Upper lobe of right lung (tissue), 1 donor: ENCODE data around the gene CGB2. TPM values are rescaled to one million over a fixed set of nuclear protein-coding genes. Genes with fewer than 3 reads are reported as not detected.

Experiments used
- ATAC-seq: fragments of 200-7000 bp; cut with Tn5 transposase; one replicate; pipeline ENCODE4 v1.9.1; 2020; ENCODE audit warnings: mild to moderate bottlenecking, moderate library complexity
- DNase-seq: peaks from one replicate; pipeline ENCODE4 v3.0.0-alpha.2; 2020
- H3K27ac ChIP-seq: fragments of 200-600 bp; one replicate; pipeline ENCODE4 v1.8.0; 2022
- H3K27me3 ChIP-seq: fragments of 200-600 bp; one replicate; pipeline ENCODE4 v1.8.0; 2022; ENCODE audit warnings: mild to moderate bottlenecking
- H3K36me3 ChIP-seq: fragments of 200-600 bp; one replicate; pipeline ENCODE4 v1.8.0; 2022
- H3K4me1 ChIP-seq: fragments of 200-600 bp; one replicate; pipeline ENCODE4 v1.8.0; 2022
- H3K4me3 ChIP-seq: fragments of 200-600 bp; one replicate; pipeline ENCODE4 v1.8.0; 2022; ENCODE audit warnings: mild to moderate bottlenecking
- H3K9me3 ChIP-seq: fragments of 200-600 bp; one replicate; pipeline ENCODE4 v1.8.0; 2022
- CTCF ChIP-seq: fragments of 200-600 bp; IDR thresholded peaks from one replicate; pipeline ENCODE4 v1.8.0; 2022; ENCODE audit warnings: antibody characterized with exemption
- intact Hi-C: fragments of 100-400 bp; cut with DNase I; formaldehyde crosslinking; loops from one replicate; pipeline ENCODE4 v1.11.0; 2022
- total RNA-seq: library from RNA; stranded (reverse); fragmentation: NEBNext Ultra II Directional; extraction: Animal tissue kit (Norgen Biotek cat#: 25700); gene quantifications from one replicate; pipeline ENCODE4 v1.2.1, GENCODE V29; 2021
- donor health status: DM: no; HTN: yes; CAD: no; lungs with severe emphysema.

CGB2 gene
- total RNA-seq, 1 donor from 2014 or later: not detected

GRCh38 chr19:48992581-48993174 lies 39.0 kb upstream of the CGB2 start:
- Histone ChIP-seq H3K9me3 (no peaks in the 10 kb centered on the region), H3K36me3 (peaks cover 8% of the 10 kb centered on the region), H3K27me3 (no peaks in the 10 kb centered on the region), H3K4me3 (peak overlapping the region; percentile 80), H3K4me1 (peaks cover 20% of the 10 kb centered on the region), H3K27ac (peak overlapping the region; percentile 95)
- peak; percentile 5 for ATAC-seq
- DNase-seq: peak; percentile 78
- intact Hi-C loops: no loop called here
- no peak for TF ChIP-seq CTCF

GRCh38 chr19:48993175-48994034 lies 38.3 kb upstream of the CGB2 start, which contains the start of the genes GYS1 and RUVBL2:
GYS1 (minus strand) TSS chr19:48993309; CDS start chr19:48993112, 197 bp downstream.
RUVBL2 (plus strand) TSS chr19:48993887; CDS start chr19:48993912, 25 bp downstream.
- Histone ChIP-seq H3K36me3 (peaks cover 3% of the 10 kb centered on the region), H3K4me1 (peaks cover 20% of the 10 kb centered on the region), H3K27me3 (no peaks in the 10 kb centered on the region), H3K27ac (peak within 1 kb of the TSS; percentile 95), H3K4me3 (peak within 1 kb of the TSS; percentile 80), H3K9me3 (no peaks in the 10 kb centered on the region)
- peak; percentile 97 for TF ChIP-seq CTCF
- intact Hi-C loops: no loop called here
- ATAC-seq (peak; percentile 94), DNase-seq (peak; percentile 100)

GRCh38 chr19:48994035-48994386 lies 37.7 kb upstream of the CGB2 start:
- Histone ChIP-seq H3K27ac (peak overlapping the region; percentile 95), H3K4me3 (peak overlapping the region; percentile 80), H3K4me1 (peaks cover 20% of the 10 kb centered on the region), H3K27me3 (no peaks in the 10 kb centered on the region), H3K36me3 (peaks cover 3% of the 10 kb centered on the region), H3K9me3 (no peaks in the 10 kb centered on the region)
- TF ChIP-seq CTCF: no peak
- DNase-seq (no peak), ATAC-seq (no peak)
- intact Hi-C loops: no loop called here

- intact Hi-C loops: no loop called here
- TF ChIP-seq CTCF: peak; percentile 48
- ATAC-seq (no peak), DNase-seq (no peak)
- Histone ChIP-seq H3K4me1 (peaks cover 8% of the 10 kb centered on the region), H3K9me3 (no peaks in the 10 kb centered on the region), H3K27me3 (no peaks in the 10 kb centered on the region), H3K36me3 (peaks cover 7% of the 10 kb centered on the region), H3K27ac (no peak overlapping the region), H3K4me3 (no peak overlapping the region)
These were observed 33.7 kb upstream of the CGB2 start for GRCh38 chr19:48997972-48998371.

GRCh38 chr19:48999481-49000325 lies 32.0 kb upstream of the CGB2 start:
- intact Hi-C loops: no loop called here
- ATAC-seq (peak; percentile 83), DNase-seq (no peak)

More at GRCh38 chr19:48999481-49000325, 32.0 kb upstream of the CGB2 start:
- Histone ChIP-seq H3K36me3 (peaks cover 22% of the 10 kb centered on the region), H3K4me3 (no peak overlapping the region), H3K27ac (no peak overlapping the region), H3K27me3 (no peaks in the 10 kb centered on the region), H3K4me1 (peaks cover 1% of the 10 kb centered on the region), H3K9me3 (no peaks in the 10 kb centered on the region)
- TF ChIP-seq CTCF: peak; percentile 54
